H1 (cell line): Measurements from ENCODE around the gene VPS54. TPM values are rescaled to one million over a fixed set of nuclear protein-coding genes. Genes with fewer than 3 reads are reported as not detected.

Experiments
- CHD7 ChIP-seq: fragments of 300-600 bp; sonication (generic); IDR thresholded peaks from 2 replicates; pipeline ENCODE4 v1.7.1; 2012; ENCODE audit warnings: low read length, moderate library complexity, mild to moderate bottlenecking, inconsistent platforms; ENCODE audit not compliant: insufficient replicate concordance
- E2F6 ChIP-seq: IDR thresholded peaks from 2 replicates; pipeline ENCODE4 v1.6.1; 2012; ENCODE audit warnings: inconsistent platforms
- polyA plus RNA-seq, 7 experiments: library from polyadenylated mRNA; depleted of rRNA in 3 of 7; stranded (reverse) in 5 of 7; unstranded in 2 of 7; fragments of >200 nt in 5 of 7; fragments of 200-250 nt in 2 of 7; gene quantifications; 1 replicate in 5 of 7; 2 replicates in 1 of 7; 4 replicates in 1 of 7; pipeline versions ENCODE4 v1.2.1 to v1.2.3, GENCODE V29; 2011 to 2013; ENCODE audit warnings: missing spikeins in 2 of 7, mixed read lengths in 2 of 7
- total RNA-seq: library from RNA; stranded (reverse); fragmentation: NEBNext Ultra II Directional; extraction: Animal tissue kit (Norgen Biotek cat#: 25700); gene quantifications from 2 replicates; pipeline ENCODE4 v1.2.1, GENCODE V29; 2021

The VPS54 gene
- total and polyA plus RNA-seq, 2 of the 8 experiments (the other 6 are each of a cell fraction or from before 2014, with no cell fraction given), result 3.6 to 13.2 TPM

- TF ChIP-seq CHD7 (peak; percentile 7), E2F6 (no peak)
Measured at GRCh38 chr2:63850204-63850571, 169.0 kb downstream of the VPS54 start (continued).
